Measurements from ENCODE around the gene TMEM250. TPM values are rescaled to one million over a fixed set of nuclear protein-coding genes. Genes with fewer than 3 reads are reported as not detected.

Gene TMEM250
- total and polyA plus RNA-seq, 9 donors, result 19.7 to 27.9 (median 22.9) TPM

DNA sequence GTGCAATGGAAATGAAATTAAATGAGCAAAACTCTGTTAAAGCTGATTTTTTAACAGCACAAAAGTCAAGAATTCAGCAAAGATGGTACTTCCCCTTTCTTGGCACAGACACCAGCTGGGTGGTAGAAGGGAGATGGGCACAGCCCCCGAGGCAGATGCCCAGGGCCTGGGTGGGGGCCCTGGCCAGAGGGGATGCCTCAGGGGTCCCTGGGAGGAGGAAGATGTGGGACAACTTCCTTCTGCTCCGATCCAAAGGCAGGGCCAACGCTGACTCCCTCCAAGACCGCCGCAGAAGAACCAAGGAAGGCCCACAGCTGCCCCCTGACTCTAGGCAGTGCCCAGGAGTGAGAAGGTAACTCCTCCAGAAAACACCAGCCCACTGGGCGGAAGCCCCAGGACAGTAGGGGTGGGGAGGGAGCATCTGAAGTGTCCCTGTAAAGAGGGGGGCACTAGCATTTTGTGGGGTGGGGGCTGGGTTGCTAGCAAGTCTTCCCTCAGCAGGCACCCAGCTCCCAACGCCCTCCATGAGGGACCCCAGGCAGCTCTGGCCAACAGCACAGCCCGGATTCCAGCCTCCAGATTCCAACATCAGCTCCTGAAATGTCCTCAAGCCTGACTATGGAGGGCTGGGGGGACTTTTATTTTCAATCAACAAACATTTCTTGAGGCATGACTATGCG, 28.5 kb downstream of the TMEM250 start:
- 96% methylated on average over 4 of the region's 9 CpGs for WGBS (ENCODE audit: insufficient coverage)
- H3K27ac ChIP-seq (ENCODE audit: low read length), result peak overlapping the region; percentile 38
- peaks cover 81% of the 10 kb centered on the region for H3K4me1 ChIP-seq (ENCODE audit: control insufficient read depth, insufficient read depth, low read length)
- DNase-seq, result peak; percentile 12
- H3K27me3 ChIP-seq (ENCODE audit: control insufficient read depth, insufficient read depth, low read length), result no peaks in the 10 kb centered on the region
- no peak overlapping the region for H3K4me3 ChIP-seq (ENCODE audit: low read length)
- H3K9me3 ChIP-seq (replicated peaks; ENCODE audit: control insufficient read depth, low read depth, low read length), result no peaks in the 10 kb centered on the region
- H3K36me3 ChIP-seq (ENCODE audit: control insufficient read depth, insufficient read depth, low read length), result peaks cover 6% of the 10 kb centered on the region

DNA sequence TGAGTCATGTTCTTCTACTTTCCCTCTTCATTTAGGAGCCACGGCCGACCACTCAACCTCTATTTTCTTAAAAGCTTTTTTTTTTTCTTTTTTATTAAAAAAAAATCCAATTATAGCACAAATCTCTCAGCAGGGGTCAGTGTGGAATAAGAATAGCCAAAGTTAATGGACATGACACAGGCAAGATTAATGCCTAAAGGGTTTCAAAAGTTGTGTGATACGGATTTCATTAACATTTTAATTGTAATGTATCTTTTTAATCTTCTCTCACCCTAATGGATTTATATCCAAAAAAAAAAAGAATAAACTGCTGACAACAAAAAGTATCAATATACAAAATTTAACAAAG, 29.0 kb downstream of the TMEM250 start:
- no peak overlapping the region for H3K27ac ChIP-seq (ENCODE audit: low read length)
- no peak overlapping the region for H3K4me3 ChIP-seq (ENCODE audit: low read length)
- no peaks in the 10 kb centered on the region for H3K9me3 ChIP-seq (replicated peaks; ENCODE audit: control insufficient read depth, low read depth, low read length)
- H3K27me3 ChIP-seq (ENCODE audit: control insufficient read depth, insufficient read depth, low read length), result no peaks in the 10 kb centered on the region
- peaks cover 81% of the 10 kb centered on the region for H3K4me1 ChIP-seq (ENCODE audit: control insufficient read depth, insufficient read depth, low read length)
- H3K36me3 ChIP-seq (ENCODE audit: control insufficient read depth, insufficient read depth, low read length), result peaks cover 6% of the 10 kb centered on the region
- WGBS (ENCODE audit: insufficient coverage), result no CpG with 5 or more reads among the region's 3 CpGs
- DNase-seq, result peak; percentile 63

DNA sequence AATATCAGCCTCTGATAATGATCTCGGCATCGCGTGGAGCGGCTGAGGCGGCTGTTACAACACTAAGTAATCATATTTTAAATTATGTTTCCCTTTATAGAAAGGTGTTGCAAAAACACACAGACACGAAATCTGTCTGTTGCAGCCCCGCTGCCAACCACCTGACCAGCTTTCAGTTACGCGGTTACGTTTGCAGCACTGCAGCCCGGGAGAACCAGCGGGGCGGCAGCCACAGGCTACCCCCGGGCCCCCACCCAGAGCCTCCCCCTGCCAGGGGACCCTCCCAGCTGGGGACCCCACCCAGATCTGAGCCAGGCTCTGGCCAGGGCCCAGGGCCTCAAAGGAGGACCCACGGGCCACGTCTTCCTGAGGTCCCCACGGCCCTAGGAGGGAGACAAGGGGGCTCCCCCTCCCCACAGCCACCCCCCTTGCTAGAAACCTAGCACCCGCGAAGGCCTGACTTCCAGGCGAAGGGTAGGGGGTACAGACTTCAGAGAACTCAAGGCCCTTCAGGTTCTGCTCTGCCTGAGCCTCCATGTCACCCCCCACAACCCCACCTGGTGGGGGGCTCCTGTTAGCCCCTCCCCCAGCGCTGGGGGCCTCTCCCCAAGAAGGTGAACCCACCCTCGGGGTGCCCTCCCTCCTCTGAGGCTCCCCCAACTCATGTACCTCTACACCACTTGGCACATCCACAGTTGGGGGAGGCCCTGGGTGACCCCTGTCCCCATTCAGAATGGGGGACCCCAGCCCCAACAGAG, 29.6 kb downstream of the TMEM250 start:
- Histone ChIP-seq H3K4me3 (ENCODE audit: low read length) (no peak overlapping the region), H3K9me3 (replicated peaks; ENCODE audit: control insufficient read depth, low read depth, low read length) (no peaks in the 10 kb centered on the region), H3K27me3 (ENCODE audit: control insufficient read depth, insufficient read depth, low read length) (no peaks in the 10 kb centered on the region), H3K4me1 (ENCODE audit: control insufficient read depth, insufficient read depth, low read length) (peaks cover 78% of the 10 kb centered on the region), H3K36me3 (ENCODE audit: control insufficient read depth, insufficient read depth, low read length) (peaks cover 6% of the 10 kb centered on the region), H3K27ac (ENCODE audit: low read length) (no peak overlapping the region)
- WGBS (ENCODE audit: insufficient coverage), result 56% methylated on average over 2 of the region's 22 CpGs
- no peak for DNase-seq

DNA sequence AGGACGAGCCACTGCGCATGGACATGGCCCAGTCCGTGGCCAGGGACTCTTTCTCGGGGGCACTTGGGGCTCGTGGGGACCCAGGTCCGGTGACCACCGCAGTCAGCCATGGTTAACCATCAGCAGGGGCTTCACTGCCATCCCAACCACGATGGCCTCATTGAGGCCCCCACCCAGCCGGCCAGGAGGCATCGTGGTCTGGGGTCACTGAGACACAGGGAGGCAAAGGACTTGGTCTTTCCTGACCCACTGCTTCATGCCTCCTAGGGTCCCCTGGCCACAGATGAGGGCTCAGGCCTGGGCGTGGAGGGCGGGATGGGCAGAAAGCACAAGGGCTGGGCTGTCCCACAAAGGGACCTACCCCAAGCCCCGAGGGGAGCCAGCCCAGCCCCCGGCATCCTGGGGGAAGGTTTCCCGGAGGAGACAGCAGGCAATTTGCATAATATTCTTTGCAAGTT, 30.2 kb downstream of the TMEM250 start:
- Histone ChIP-seq H3K27ac (ENCODE audit: low read length) (no peak overlapping the region), H3K27me3 (ENCODE audit: control insufficient read depth, insufficient read depth, low read length) (no peaks in the 10 kb centered on the region), H3K4me1 (ENCODE audit: control insufficient read depth, insufficient read depth, low read length) (peaks cover 72% of the 10 kb centered on the region), H3K9me3 (replicated peaks; ENCODE audit: control insufficient read depth, low read depth, low read length) (no peaks in the 10 kb centered on the region), H3K36me3 (ENCODE audit: control insufficient read depth, insufficient read depth, low read length) (peaks cover 9% of the 10 kb centered on the region), H3K4me3 (ENCODE audit: low read length) (no peak overlapping the region)
- no peak for DNase-seq
- 78% methylated on average over 15 of the region's 15 CpGs for WGBS (ENCODE audit: insufficient coverage)

DNA sequence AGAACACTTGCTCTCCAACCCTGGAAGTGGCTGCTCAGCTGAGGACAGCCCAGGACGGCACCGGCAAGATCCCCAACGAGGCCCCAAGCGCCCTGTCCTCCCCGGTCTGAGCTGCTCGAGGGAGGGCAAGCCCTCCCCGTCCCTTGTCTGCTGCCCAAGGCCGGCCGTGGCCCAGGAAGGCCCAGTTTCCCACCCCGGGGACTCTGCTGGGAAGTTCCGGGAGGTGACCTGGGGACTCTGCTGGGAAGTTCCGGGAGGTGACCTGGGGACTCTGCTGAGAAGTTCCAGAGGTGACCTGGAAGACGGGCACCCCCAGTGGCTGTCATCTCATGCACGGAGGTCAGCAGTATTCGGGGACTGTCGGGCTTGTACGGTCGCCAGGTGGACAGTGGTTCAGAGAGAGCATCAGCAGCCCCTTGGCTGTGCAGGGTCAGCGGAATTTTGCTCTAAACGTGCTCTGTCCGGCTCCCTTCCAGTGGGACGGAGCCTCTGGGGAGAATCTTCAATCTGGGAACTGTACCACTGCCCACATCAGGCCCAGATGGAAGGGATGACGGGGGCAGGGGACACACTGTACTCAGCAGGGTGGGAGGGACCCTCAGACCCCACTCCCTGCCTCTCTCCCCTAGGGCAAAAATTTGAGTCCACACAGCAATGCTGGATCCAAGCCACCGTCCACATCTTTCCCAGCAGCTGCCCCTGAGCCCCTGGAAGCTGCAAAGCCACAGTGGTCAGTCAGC, 30.8 kb downstream of the TMEM250 start:
- DNase-seq, result peak; percentile 2
- Histone ChIP-seq H3K4me3 (ENCODE audit: low read length) (no peak overlapping the region), H3K27ac (ENCODE audit: low read length) (no peak overlapping the region), H3K4me1 (ENCODE audit: control insufficient read depth, insufficient read depth, low read length) (peaks cover 70% of the 10 kb centered on the region), H3K36me3 (ENCODE audit: control insufficient read depth, insufficient read depth, low read length) (peaks cover 15% of the 10 kb centered on the region), H3K9me3 (replicated peaks; ENCODE audit: control insufficient read depth, low read depth, low read length) (no peaks in the 10 kb centered on the region), H3K27me3 (ENCODE audit: control insufficient read depth, insufficient read depth, low read length) (no peaks in the 10 kb centered on the region)
- 70% methylated on average over 23 of the region's 24 CpGs for WGBS (ENCODE audit: insufficient coverage)

DNA sequence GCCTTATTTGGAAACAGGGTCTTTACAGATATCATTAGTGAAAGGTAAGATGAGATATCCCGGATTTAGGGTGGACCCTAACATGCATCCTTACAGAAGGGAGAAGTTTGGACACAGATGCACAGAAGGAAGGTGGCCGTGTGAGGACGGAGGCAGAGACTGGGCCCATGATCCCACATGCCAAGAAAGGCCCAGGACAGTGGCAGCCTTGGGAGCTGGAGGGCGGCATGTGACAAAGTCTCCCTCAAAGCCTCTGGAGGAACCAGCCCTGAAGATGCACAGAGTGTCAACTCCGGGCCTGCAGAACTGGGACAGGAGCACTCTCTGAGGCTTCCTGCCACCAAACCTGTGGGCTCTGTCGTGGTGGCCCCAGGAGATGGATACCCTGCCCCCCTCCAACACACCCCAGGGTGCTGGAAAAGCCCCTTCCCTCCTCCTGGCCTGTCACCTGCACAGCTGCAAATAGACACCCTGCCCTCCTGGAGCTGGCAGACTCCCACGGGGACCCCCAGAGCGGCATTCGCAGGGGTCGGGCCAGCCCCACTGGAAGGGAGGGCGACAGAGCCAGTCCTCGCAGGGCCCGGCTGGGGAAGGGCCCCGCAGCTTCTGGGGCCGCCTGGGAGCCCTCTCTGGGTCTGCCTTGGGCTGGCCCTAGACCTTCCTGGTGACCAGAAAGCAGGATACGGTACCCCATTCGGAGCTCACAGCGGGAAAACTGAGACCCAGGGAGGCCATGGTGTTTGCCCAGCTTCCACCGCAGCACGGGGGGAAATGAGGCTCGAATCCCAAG, 31.5 kb downstream of the TMEM250 start:
- peak; percentile 0 for DNase-seq
- H3K27me3 ChIP-seq (ENCODE audit: control insufficient read depth, insufficient read depth, low read length), result no peaks in the 10 kb centered on the region
- 88% methylated on average over 21 of the region's 21 CpGs for WGBS (ENCODE audit: insufficient coverage)
- H3K4me3 ChIP-seq (ENCODE audit: low read length), result no peak overlapping the region
- H3K4me1 ChIP-seq (ENCODE audit: control insufficient read depth, insufficient read depth, low read length), result peaks cover 70% of the 10 kb centered on the region
- H3K9me3 ChIP-seq (replicated peaks; ENCODE audit: control insufficient read depth, low read depth, low read length), result no peaks in the 10 kb centered on the region
- peaks cover 9% of the 10 kb centered on the region for H3K36me3 ChIP-seq (ENCODE audit: control insufficient read depth, insufficient read depth, low read length)
- no peak overlapping the region for H3K27ac ChIP-seq (ENCODE audit: low read length)

DNA sequence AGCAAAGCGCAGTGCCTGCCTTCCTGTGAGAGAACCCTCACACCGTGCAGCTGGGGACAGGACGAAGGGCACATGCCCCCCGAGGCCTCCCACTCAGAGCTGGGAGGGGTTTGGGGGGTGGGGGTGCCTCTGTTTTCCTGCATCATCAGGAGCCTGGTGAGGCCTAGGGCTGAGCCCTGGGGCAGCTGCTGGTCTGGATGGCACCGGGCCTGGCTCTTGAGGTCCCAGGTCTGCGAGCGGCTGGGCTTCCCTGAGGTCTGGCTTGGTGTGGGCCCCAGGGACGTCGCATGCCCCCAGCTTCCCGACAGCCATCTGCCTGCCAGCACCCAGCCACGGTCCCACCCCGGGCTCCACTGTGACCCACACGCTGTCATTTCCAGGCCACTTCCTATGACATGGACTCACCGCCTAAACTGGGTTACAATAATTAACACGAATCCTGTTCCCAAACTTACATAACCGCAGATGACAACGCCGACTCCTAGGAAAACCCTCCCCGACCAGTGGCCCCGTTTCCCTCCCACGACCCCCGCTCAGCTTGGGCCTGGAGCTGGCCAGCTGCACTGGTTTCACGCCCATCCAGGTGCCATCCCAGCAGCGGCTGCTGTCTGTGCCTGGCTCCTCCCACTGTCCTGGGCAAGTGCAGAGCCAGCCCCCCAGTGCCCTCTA, 32.3 kb downstream of the TMEM250 start:
- peaks cover 9% of the 10 kb centered on the region for H3K36me3 ChIP-seq (ENCODE audit: control insufficient read depth, insufficient read depth, low read length)
- no peaks in the 10 kb centered on the region for H3K9me3 ChIP-seq (replicated peaks; ENCODE audit: control insufficient read depth, low read depth, low read length)
- peaks cover 70% of the 10 kb centered on the region for H3K4me1 ChIP-seq (ENCODE audit: control insufficient read depth, insufficient read depth, low read length)
- 68% methylated on average over 24 of the region's 24 CpGs for WGBS (ENCODE audit: insufficient coverage)
- DNase-seq, result peak; percentile 16
- H3K27ac ChIP-seq (ENCODE audit: low read length), result no peak overlapping the region
- H3K4me3 ChIP-seq (ENCODE audit: low read length), result no peak overlapping the region
- H3K27me3 ChIP-seq (ENCODE audit: control insufficient read depth, insufficient read depth, low read length), result no peaks in the 10 kb centered on the region

DNA sequence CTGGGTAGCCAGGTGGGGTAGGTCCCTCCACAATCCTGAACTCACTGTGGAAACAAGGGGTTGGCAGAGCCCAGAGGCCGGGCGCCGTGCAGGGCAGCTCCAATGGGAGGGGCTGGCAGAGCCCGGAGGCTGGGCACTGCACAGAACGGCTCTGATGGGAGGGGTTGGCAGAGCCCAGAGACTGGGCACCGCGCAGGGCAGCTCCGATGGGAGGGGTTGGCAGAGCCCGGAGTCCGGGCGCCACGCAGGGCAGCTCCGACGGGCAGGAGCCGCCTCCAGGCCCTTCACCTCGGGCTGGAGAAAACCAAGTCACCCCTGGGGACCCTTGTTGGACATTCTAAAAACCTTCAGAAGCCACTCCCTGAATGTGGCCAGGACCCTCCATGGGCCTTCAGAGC, 32.9 kb downstream of the TMEM250 start:
- peak overlapping the region; percentile 7 for H3K27ac ChIP-seq (ENCODE audit: low read length)
- no peaks in the 10 kb centered on the region for H3K27me3 ChIP-seq (ENCODE audit: control insufficient read depth, insufficient read depth, low read length)
- DNase-seq, result peak; percentile 35
- H3K36me3 ChIP-seq (ENCODE audit: control insufficient read depth, insufficient read depth, low read length), result peaks cover 9% of the 10 kb centered on the region
- H3K9me3 ChIP-seq (replicated peaks; ENCODE audit: control insufficient read depth, low read depth, low read length), result no peaks in the 10 kb centered on the region
- no peak overlapping the region for H3K4me3 ChIP-seq (ENCODE audit: low read length)
- H3K4me1 ChIP-seq (ENCODE audit: control insufficient read depth, insufficient read depth, low read length), result peaks cover 69% of the 10 kb centered on the region
- 82% methylated on average over 15 of the region's 16 CpGs for WGBS (ENCODE audit: insufficient coverage)

DNA sequence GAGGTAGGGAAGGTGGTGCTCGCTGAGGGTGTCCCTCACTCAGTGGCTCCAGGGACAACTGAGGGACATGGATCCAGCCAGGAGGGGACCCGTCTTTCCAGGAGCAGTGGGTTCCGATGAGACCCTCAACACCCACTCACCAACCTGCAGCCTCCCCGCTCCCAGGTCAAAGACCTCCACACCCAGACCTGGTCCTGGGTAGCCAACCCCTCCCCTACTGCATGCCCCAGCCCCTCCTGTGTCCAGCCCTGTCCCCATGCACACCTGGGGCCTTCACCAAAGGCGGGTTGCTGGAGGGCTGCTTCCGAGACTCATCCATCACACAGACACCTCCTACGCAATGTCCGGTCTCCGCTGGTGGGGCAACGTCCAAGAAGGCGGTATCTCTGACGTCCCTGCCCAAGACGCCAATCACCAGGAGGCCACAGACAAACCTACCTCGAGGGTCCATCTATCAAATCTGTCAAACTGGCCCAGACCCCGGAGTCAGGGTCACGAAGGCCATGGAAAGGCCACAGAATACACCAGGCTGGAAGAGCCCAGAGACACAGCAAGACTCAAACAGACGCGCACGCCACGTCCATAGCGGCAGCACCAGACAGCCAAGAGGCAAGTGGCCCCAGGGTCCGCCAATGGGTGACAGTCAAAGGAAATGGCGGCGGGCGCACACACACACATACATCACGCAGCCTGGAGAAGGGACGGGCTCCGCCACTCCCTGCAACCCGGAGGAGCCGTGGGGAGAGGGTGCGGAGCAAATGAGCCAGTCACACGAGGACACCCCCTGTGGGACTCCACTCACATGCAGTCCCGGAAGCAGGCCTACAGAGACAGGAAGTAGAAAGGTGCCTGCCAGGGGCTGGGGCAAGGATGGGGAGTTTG, 34.4 kb downstream of the TMEM250 start:
- WGBS (ENCODE audit: insufficient coverage), result 80% methylated on average over 28 of the region's 33 CpGs
- Histone ChIP-seq H3K27ac (ENCODE audit: low read length) (no peak overlapping the region), H3K36me3 (ENCODE audit: control insufficient read depth, insufficient read depth, low read length) (peaks cover 9% of the 10 kb centered on the region), H3K4me3 (ENCODE audit: low read length) (no peak overlapping the region), H3K27me3 (ENCODE audit: control insufficient read depth, insufficient read depth, low read length) (no peaks in the 10 kb centered on the region), H3K4me1 (ENCODE audit: control insufficient read depth, insufficient read depth, low read length) (peaks cover 66% of the 10 kb centered on the region), H3K9me3 (replicated peaks; ENCODE audit: control insufficient read depth, low read depth, low read length) (no peaks in the 10 kb centered on the region)
- DNase-seq, result peak; percentile 1
